Fibroblast of lung (primary cell): ENCODE data around the gene UPK1A.

Experiments
- CTCF ChIP-seq, 2 donors: IDR thresholded peaks in 1 of 2; conservative IDR thresholded peaks in 1 of 2; 1 replicate in 1 of 2; 2 replicates in 1 of 2; pipeline ENCODE4 v1.5.1; 2011 to 2012; ENCODE audit warnings: low read length in 2 of 2, control low read depth in 1 of 2, inconsistent platforms in 1 of 2, low read depth in 1 of 2, mild to moderate bottlenecking in 1 of 2
- EZH2 ChIP-seq: IDR thresholded peaks from 2 replicates; pipeline ENCODE4 v1.5.1; 2012; ENCODE audit warnings: low read length, control low read depth, mild to moderate bottlenecking; ENCODE audit errors: missing control alignments

- no peak for TF ChIP-seq CTCF (conservative IDR thresholded peaks at IDR 0.05 in 1 of 2, IDR thresholded peaks at IDR 0.05 in 1 of 2; ENCODE audit: low read depth in 1 of 2, low read length in 2 of 2)
- no peak for TF ChIP-seq EZH2
Measured at GRCh38 chr19:35655600-35655999, 10.7 kb upstream of the UPK1A start.
